ENCODE results near the gene TECPR2.
A peak's percentile ranks its signal among the peaks of the same experiment; 100 is the strongest.
"Not testable (repeated sequence)": the region's sequence is repeated elsewhere in the genome, so short reads cannot be mapped to it uniquely, and the experiment has no call there.

The TECPR2 gene

DNA sequence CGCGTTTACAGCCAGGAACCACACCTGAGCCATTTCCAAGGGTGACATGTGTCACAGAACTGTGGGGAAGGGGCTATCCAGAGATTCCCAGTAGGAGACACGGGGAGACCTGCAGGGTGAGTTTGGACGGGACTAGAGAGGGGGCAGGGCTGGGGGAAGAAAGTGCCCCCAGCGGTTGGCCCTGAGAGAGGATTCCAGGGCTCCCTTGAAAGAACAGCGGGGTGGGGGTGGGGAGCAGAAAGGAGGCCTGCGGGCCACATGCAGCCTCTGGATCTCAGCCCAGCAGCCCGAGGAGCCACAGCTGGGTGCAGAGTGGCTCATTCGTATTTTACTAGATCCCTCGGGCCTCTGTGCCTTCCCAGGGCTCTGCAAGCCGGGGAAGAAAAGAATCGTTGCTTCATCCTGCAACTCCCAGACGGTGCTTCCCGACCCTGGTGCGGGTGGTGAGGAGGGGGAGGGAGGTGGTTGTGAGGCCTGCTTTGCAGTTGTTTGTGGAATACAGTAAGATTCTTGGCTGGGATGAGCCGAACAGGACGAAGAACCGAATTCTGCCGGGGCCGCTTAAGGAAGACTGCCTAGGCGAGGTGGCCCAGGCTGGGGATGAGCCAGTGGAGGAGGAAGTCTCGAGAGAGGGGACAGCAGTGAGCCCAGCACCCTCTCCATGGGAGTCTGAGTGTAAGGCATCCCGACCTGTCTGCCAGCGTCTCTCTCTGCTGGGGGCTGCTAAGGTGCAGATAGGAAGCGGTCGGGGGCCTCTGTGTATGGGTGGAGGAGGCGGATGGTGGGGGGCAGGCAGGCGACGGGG, 182.9 kb downstream of the TECPR2 start:
- Mint-ChIP-seq H3K4me1 (peaks cover 5% of the 10 kb centered on the region), H3K27me3 (peaks cover 34% of the 10 kb centered on the region), H3K36me3 (ENCODE audit: low read depth) (no peaks in the 10 kb centered on the region), H3K27ac (no peak overlapping the region), H3K4me3 (peak overlapping the region; percentile 8), H3K9me3 (no peaks in the 10 kb centered on the region)
- ATAC-seq (no peak), DNase-seq (no peak)

DNA sequence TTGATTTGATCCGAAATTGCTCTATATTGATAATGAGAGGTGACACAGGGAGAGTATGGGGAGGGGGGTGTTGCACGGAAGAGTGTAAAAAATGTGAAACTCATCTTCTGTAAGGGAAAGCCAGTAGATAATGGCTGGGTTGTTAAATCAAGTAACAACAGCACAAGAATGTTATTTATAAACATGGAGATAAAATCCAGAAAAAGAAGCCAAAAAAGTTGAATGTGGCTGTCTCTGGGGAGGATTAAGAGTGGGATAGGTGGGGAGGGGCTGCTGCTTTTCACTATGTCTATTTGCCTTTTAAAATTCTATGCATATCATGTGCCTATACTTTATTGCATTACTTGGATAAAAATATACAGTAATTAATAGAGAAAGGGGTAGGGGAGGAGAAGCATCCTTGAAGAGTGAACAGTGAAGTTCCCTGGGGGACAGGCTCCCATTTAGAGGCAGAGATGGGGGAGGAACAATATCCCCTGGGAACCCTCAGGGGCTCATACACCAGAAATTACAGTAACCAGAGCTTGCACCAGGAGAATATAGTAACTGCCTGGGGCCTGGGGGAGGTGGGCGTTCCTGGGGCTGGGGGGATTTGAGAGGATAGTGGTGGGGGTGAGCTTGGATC, 186.0 kb downstream of the TECPR2 start:
- Mint-ChIP-seq H3K4me1 (peaks cover 13% of the 10 kb centered on the region), H3K9me3 (no peaks in the 10 kb centered on the region), H3K27ac (no peak overlapping the region), H3K4me3 (no peak overlapping the region), H3K27me3 (peaks cover 30% of the 10 kb centered on the region), H3K36me3 (ENCODE audit: low read depth) (no peaks in the 10 kb centered on the region)
- ATAC-seq (no peak), DNase-seq (no peak)

DNA sequence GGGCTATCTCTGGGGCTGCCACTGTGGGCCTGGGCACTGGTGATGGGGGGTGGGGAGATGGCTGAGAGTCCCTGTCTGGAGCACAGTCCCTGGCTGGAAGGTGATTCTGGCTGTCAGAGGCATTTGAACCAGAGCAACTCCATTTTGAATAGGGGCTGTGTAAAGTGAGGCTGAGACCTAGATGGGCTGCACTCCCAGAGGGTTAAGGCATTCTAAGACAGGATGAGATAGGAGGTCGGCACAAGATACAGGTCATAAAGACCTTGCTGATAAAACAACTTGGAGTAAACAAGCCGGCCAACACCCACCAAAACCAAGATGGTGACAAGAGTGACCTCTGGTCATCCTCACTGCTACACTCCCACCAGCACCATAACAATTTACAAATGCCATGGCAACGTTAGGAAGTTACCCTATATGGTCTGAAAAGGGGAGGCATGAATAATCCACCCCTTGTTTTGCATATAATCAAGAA, 188.2 kb downstream of the TECPR2 start:
- H3K4me3 Mint-ChIP-seq, H3K4me1 Mint-ChIP-seq, ATAC-seq: not testable (repeated sequence)

More for the DNA sequence above, 188.2 kb downstream of the TECPR2 start:
- not testable (repeated sequence) for DNase-seq; H3K36me3 Mint-ChIP-seq (ENCODE audit: low read depth); H3K27ac Mint-ChIP-seq; H3K9me3 Mint-ChIP-seq
- peaks cover 17% of the 10 kb centered on the region for H3K27me3 Mint-ChIP-seq

Measured in activated naive CD8-positive, alpha-beta T cell treated with anti-CD3 and anti-CD28 coated beads, Interleukin-2, amount 50 U/mL, for 24 hours (primary cell).